Measurements from ENCODE around the gene SLC35F2.

DNA sequence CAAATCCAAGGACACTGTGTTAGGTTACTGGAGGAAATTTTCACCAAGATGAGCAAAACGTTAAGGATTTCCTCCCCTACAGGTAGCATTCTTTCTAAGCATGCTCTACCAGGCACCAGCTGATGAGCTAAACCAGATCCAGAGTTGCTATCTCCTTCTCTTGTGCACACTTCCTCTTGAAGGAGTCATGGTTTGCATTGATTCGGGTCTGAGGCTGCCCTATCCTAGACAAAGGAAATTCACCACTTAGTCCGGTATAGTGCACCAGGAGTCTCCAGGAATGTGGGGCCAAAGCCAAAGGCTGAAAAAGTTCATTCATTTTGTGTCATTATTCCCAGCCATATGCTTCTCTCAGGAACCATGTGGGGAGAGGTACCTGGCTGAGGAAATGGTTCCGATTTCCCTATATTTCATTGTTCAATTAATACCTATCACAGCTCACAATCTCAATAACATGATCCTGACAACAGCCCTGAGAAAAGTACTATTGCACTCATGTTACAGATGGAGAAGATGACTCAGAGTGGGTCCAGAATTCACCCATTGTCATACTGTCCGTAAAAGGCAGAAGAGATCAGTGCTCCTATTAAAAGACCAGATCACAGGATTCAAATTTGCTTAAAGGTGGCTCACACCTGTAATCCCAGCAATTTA, 39.1 kb downstream of the SLC35F2 start:
- TF ChIP-seq, protein P1, sequence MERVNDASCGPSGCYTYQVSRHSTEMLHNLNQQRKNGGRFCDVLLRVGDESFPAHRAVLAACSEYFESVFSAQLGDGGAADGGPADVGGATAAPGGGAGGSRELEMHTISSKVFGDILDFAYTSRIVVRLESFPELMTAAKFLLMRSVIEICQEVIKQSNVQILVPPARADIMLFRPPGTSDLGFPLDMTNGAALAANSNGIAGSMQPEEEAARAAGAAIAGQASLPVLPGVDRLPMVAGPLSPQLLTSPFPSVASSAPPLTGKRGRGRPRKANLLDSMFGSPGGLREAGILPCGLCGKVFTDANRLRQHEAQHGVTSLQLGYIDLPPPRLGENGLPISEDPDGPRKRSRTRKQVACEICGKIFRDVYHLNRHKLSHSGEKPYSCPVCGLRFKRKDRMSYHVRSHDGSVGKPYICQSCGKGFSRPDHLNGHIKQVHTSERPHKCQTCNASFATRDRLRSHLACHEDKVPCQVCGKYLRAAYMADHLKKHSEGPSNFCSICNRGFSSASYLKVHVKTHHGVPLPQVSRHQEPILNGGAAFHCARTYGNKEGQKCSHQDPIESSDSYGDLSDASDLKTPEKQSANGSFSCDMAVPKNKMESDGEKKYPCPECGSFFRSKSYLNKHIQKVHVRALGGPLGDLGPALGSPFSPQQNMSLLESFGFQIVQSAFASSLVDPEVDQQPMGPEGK (CRISPR knock-in tag; IDR thresholded peaks at IDR 0.05; ENCODE audit: borderline replicate concordance) = no peak
- TF ChIP-seq ARNTL (CRISPR knock-in tag; IDR thresholded peaks at IDR 0.05; ENCODE audit: borderline replicate concordance, low read depth) = no peak
- TF ChIP-seq SNAI2 (CRISPR knock-in tag; IDR thresholded peaks at IDR 0.05) = no peak
- TF ChIP-seq, protein P2, sequence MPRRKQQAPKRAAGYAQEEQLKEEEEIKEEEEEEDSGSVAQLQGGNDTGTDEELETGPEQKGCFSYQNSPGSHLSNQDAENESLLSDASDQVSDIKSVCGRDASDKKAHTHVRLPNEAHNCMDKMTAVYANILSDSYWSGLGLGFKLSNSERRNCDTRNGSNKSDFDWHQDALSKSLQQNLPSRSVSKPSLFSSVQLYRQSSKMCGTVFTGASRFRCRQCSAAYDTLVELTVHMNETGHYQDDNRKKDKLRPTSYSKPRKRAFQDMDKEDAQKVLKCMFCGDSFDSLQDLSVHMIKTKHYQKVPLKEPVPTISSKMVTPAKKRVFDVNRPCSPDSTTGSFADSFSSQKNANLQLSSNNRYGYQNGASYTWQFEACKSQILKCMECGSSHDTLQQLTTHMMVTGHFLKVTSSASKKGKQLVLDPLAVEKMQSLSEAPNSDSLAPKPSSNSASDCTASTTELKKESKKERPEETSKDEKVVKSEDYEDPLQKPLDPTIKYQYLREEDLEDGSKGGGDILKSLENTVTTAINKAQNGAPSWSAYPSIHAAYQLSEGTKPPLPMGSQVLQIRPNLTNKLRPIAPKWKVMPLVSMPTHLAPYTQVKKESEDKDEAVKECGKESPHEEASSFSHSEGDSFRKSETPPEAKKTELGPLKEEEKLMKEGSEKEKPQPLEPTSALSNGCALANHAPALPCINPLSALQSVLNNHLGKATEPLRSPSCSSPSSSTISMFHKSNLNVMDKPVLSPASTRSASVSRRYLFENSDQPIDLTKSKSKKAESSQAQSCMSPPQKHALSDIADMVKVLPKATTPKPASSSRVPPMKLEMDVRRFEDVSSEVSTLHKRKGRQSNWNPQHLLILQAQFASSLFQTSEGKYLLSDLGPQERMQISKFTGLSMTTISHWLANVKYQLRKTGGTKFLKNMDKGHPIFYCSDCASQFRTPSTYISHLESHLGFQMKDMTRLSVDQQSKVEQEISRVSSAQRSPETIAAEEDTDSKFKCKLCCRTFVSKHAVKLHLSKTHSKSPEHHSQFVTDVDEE (CRISPR knock-in tag; IDR thresholded peaks at IDR 0.05) = no peak
- TF ChIP-seq CSDC2 (CRISPR knock-in tag; IDR thresholded peaks at IDR 0.05) = no peak
- no peak for TF ChIP-seq ZC3H10 (CRISPR knock-in tag; IDR thresholded peaks at IDR 0.05)
- TF ChIP-seq ZNF8 (CRISPR knock-in tag; IDR thresholded peaks at IDR 0.05) = no peak

Data from SK-N-SH treated with all-trans-retinoic acid at 6 μM for 48 hours (cell line).